Gastroesophageal sphincter (tissue), 4 donors: ENCODE measurements around the gene TRAPPC6A. TPM values are rescaled to one million over a fixed set of nuclear protein-coding genes. Genes with fewer than 3 reads are reported as not detected.

ENCODE experiments used
- ATAC-seq: fragments of 150-250 bp; one replicate; pipeline ENCODE4 v1.9.1; 2016; ENCODE audit warnings: mild to moderate bottlenecking, moderate library complexity
- H3K27ac ChIP-seq, 4 donors: fragments of 200-600 bp; sonication (generic) in 3 of 4; 1 replicate in 3 of 4; 2 replicates in 1 of 4; pipeline ENCODE4 v1.5.1; 2016 to 2019
- H3K27me3 ChIP-seq: fragments of 200-600 bp; sonication (generic); one replicate; pipeline ENCODE4 v1.5.1; 2019
- H3K36me3 ChIP-seq, 2 donors: fragments of 200-600 bp; sonication (generic); one replicate each; pipeline ENCODE4 v1.5.1; 2019; ENCODE audit warnings: control low read depth in 1 of 2
- H3K4me1 ChIP-seq, 3 donors: fragments of 200-600 bp; sonication (generic); 1 replicate in 2 of 3; 2 replicates in 1 of 3; pipeline ENCODE4 v1.5.1; 2016 to 2019; ENCODE audit warnings: control low read depth in 2 of 3
- H3K4me3 ChIP-seq, 2 donors: fragments of 200-600 bp; sonication (generic); one replicate each; pipeline ENCODE4 v1.5.1; 2019; ENCODE audit warnings: mild to moderate bottlenecking in 1 of 2, moderate library complexity in 1 of 2
- H3K9me3 ChIP-seq, 3 donors: fragments of 200-600 bp; sonication (generic); one replicate each; pipeline ENCODE4 v1.5.1; 2017 to 2019; ENCODE audit warnings: control low read depth in 2 of 3
- EP300 ChIP-seq: sonication (generic); formaldehyde crosslinking; IDR thresholded peaks from one replicate; pipeline ENCODE4 v1.6.1; 2017; ENCODE audit warnings: antibody characterized with exemption, mild to moderate bottlenecking
- POLR2A ChIP-seq, 2 donors: fragments of 450-650 bp; IDR thresholded peaks; one replicate each; pipeline ENCODE4 v1.6.1; 2017; ENCODE audit warnings: antibody characterized with exemption in 2 of 2, mild to moderate bottlenecking in 2 of 2, moderate library complexity in 1 of 2
- POLR2AphosphoS5 ChIP-seq: sonication (generic); formaldehyde crosslinking; IDR thresholded peaks from one replicate; pipeline ENCODE4 v1.6.1; 2017; ENCODE audit warnings: antibody characterized with exemption
- WGBS, 2 donors: methylation state at CpG; one replicate each; pipeline ENCODE4 v1.1.5; 2018; ENCODE audit warnings: low coverage in 1 of 2; 5-methylcytosine and 5-hydroxymethylcytosine counted together
- total RNA-seq, 4 donors: library from RNA; depleted of rRNA; stranded (reverse); fragments of >200 nt; gene quantifications; one replicate each; pipeline ENCODE4 v1.1.0, GENCODE V29; 2016
- TF ChIP-seq, protein P1 (sequence below), 4 experiments: fragments of 200-600 bp in 2 of 4; fragments of 450-650 bp in 2 of 4; sonication (generic) in 1 of 4; IDR thresholded peaks; one replicate each; pipeline ENCODE4 v1.5.1; 2017 to 2019; ENCODE audit warnings: antibody characterized with exemption in 4 of 4, mild to moderate bottlenecking in 2 of 4, moderate library complexity in 2 of 4

Gene TRAPPC6A
- total RNA-seq, 4 donors from 2014 or later: 16.2 to 24.0 (median 20.7) TPM

GRCh38 chr19:45117671-45118070, 60.4 kb downstream of the TRAPPC6A start:
- TF ChIP-seq, protein P1, sequence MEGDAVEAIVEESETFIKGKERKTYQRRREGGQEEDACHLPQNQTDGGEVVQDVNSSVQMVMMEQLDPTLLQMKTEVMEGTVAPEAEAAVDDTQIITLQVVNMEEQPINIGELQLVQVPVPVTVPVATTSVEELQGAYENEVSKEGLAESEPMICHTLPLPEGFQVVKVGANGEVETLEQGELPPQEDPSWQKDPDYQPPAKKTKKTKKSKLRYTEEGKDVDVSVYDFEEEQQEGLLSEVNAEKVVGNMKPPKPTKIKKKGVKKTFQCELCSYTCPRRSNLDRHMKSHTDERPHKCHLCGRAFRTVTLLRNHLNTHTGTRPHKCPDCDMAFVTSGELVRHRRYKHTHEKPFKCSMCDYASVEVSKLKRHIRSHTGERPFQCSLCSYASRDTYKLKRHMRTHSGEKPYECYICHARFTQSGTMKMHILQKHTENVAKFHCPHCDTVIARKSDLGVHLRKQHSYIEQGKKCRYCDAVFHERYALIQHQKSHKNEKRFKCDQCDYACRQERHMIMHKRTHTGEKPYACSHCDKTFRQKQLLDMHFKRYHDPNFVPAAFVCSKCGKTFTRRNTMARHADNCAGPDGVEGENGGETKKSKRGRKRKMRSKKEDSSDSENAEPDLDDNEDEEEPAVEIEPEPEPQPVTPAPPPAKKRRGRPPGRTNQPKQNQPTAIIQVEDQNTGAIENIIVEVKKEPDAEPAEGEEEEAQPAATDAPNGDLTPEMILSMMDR (IDR thresholded peaks at IDR 0.05): no peak
- no peak for TF ChIP-seq EP300
- no peak for TF ChIP-seq POLR2AphosphoS5
- no peak for TF ChIP-seq POLR2A (IDR thresholded peaks at IDR 0.05)
- Histone ChIP-seq H3K9me3 (no peaks in the 10 kb centered on the region), H3K27me3 (no peaks in the 10 kb centered on the region), H3K36me3 (no peaks in the 10 kb centered on the region), H3K4me3 (no peak overlapping the region), H3K4me1 (peaks cover 0 to 24% (median 4%) of the 10 kb centered on the region in 3 donors), H3K27ac (no peak overlapping the region)
- ATAC-seq: no peak
- 60% methylated on average over 3 of the region's 12 CpGs; no CpG with 5 or more reads in 1 of the 2 donors for WGBS, 2 donors

- Histone ChIP-seq H3K4me1 (peaks cover 0 to 24% (median 4%) of the 10 kb centered on the region in 3 donors), H3K9me3 (no peaks in the 10 kb centered on the region), H3K27ac (no peak overlapping the region), H3K27me3 (no peaks in the 10 kb centered on the region), H3K36me3 (no peaks in the 10 kb centered on the region), H3K4me3 (no peak overlapping the region)
- 52% methylated on average over 5 of the region's 16 CpGs; no CpG with 5 or more reads in 1 of the 2 donors for WGBS, 2 donors
- no peak for ATAC-seq
- no peak for TF ChIP-seq EP300
- TF ChIP-seq, protein P1 (IDR thresholded peaks at IDR 0.05): no peak
Measured at GRCh38 chr19:45117167-45117594, 60.9 kb downstream of the TRAPPC6A start.

DNA sequence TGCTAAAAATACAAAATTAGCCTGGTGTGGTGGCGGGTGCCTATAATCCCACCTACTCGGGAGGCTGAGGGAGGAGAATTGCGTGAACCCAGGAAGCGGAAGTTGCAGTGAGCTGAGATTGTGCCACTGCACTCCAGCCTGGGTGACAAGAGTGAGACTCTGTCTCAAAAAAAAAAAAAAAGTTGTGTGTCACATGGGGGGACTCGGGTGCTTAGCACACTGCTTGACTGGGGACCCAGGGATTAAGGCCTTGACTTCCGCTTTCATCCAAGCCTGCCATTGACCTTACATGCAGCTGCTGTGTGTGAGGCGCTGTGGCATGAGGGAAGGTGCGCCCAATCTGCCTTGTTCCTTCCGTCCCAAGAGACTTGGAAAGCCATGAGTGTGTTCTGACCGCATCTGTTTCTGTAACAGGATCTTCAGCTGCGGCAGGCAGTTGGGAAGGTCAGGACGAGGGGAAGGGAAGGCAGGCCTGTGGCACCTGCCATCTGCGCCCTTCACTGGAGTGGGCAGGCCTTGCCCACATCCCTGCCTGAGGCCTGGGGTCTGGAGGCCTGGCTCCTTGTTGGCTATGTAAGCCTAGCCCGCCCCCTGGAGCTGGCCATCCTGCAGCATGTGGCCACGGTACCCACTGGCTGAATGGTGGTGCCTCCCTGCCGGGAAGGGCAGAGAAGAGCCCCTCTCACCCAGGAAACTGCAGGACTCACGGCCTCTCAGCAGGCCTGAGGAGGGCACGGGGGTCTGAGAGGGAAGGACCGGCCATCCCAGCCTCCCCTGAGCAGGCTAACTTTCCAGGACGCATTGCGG, 62.0 kb downstream of the TRAPPC6A start:
- no peaks in the 10 kb centered on the region for H3K9me3 ChIP-seq
- H3K4me1 ChIP-seq: peaks cover 0 to 24% (median 4%) of the 10 kb centered on the region in 3 donors
- ATAC-seq: no peak
- no peak overlapping the region for H3K4me3 ChIP-seq
- TF ChIP-seq POLR2A (IDR thresholded peaks at IDR 0.05) (no peak), POLR2AphosphoS5 (no peak), EP300 (no peak)
- TF ChIP-seq, protein P1 (IDR thresholded peaks at IDR 0.05): no peak
- H3K27ac ChIP-seq: no peak overlapping the region
- H3K36me3 ChIP-seq: no peaks in the 10 kb centered on the region
- H3K27me3 ChIP-seq: no peaks in the 10 kb centered on the region
- WGBS, 2 donors: 93 to 100% methylated on average over 1 to 7 of the region's 21 CpGs

- Histone ChIP-seq H3K9me3 (no peaks in the 10 kb centered on the region), H3K27ac (no peak overlapping the region)
Measured at GRCh38 chr19:45114116-45114515, 63.9 kb downstream of the TRAPPC6A start.

More at GRCh38 chr19:45114116-45114515, 63.9 kb downstream of the TRAPPC6A start:
- Histone ChIP-seq H3K36me3 (no peaks in the 10 kb centered on the region), H3K27me3 (no peaks in the 10 kb centered on the region), H3K4me1 (peaks cover 0 to 24% (median 4%) of the 10 kb centered on the region in 3 donors), H3K4me3 (no peak overlapping the region)
- ATAC-seq: no peak
- 80% methylated on average over 1 of the region's 4 CpGs; no CpG with 5 or more reads in 1 of the 2 donors for whole genome bisulfite sequencing, 2 donors
- TF ChIP-seq, protein P1 (IDR thresholded peaks at IDR 0.05): no peak
- TF ChIP-seq EP300: no peak
- TF ChIP-seq POLR2A (IDR thresholded peaks at IDR 0.05): no peak
- no peak for TF ChIP-seq POLR2AphosphoS5
